Measurements from ENCODE around the gene SFSWAP. TPM values are rescaled to one million over a fixed set of nuclear protein-coding genes. Genes with fewer than 3 reads are reported as not detected.

Gene SFSWAP
- total RNA-seq, 1 experiment from 2014 or later: 50.4 TPM

DNA sequence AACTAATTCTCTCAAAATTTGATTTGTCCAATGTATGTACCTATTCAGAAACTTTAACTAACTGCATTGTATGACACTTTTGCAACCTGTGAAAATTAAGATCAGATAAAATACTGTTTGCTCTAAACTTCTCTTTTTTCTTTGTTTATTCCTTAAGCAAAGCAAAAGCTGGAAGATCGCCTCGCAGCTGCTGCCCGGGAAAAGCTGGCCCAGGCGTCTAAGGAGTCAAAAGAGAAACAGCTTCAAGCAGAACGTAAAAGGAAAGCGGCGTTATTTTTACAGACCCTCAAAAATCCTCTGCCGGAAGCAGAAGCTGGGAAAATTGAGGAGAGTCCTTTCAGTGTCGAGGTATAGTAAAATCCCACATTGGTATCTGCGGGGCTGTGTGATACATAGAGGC lies 55.1 kb downstream of the SFSWAP start:
- ChIA-PET POLR2A (no interaction called here), RAD21 (ENCODE audit: low non-redundant PET in 1 of 2, low total read pairs in 2 of 2, uncharacterized antibody in 2 of 2, unreplicated experiment in 2 of 2) (no interaction called here)
- no peaks in the 10 kb centered on the region for H4K20me1 ChIP-seq (ENCODE audit: insufficient read depth)

DNA sequence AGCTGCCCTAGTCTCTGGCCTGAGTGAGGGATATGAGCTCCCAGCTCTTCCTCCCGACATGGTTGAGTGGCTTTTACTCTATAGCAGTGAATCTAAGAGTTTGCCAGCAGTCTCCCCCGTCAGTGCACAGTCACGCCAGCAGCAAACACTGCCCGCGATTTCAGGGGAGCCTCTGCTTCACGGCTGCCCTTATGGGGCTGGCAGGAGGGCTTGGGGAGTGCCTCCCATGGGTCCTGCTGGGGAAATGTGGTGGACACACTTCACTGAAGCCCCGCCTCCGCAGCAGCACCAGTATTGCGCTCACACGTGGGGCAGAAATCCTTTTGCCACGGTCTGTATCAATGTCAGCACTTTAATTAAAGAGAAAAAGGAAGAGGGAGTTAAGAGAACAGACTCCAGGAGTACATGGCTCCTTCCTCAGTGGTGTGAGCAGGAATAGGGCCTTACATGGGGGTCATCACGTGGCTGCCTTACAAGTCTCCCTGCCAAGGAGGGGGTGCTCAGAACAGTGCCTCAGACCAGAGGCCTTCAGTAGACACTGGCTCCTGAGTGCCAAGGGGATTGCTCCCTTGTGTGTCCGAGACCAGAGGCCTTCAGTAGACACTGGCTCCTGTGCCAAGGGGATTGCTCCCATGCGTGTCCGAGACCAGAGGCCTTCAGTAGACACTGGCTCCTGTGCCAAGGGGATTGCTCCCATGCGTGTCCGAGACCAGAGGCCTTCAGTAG lies 55.7 kb downstream of the SFSWAP start:
- Histone ChIP-seq H3K4me1 (ENCODE audit: control insufficient read depth in 1 of 2, insufficient read depth in 2 of 2, low read length in 2 of 2) (no peaks in the 10 kb centered on the region), H3K4me3 (replicated peaks in 1 of 2; ENCODE audit: low read depth in 1 of 2, low read length in 2 of 2) (no peak overlapping the region), H4K20me1 (ENCODE audit: insufficient read depth) (no peaks in the 10 kb centered on the region), H3K36me3 (ENCODE audit: control insufficient read depth in 1 of 2, insufficient read depth in 2 of 2, low read length in 2 of 2) (peaks cover 34 to 51% of the 10 kb centered on the region in 2 experiments; a peak in 3 of 4 replicates), H3K9ac (ENCODE audit: low read length) (no peak overlapping the region), H2AFZ (ENCODE audit: low read depth, low read length, poor library complexity, severe bottlenecking) (no peak overlapping the region), H3K27ac (ENCODE audit: low read depth, low read length) (no peak overlapping the region), H3K4me2 (ENCODE audit: low read length) (no peak overlapping the region), H3K79me2 (ENCODE audit: insufficient read depth, low read length) (peaks cover 7% of the 10 kb centered on the region; the same call in 1 of the 2 replicates), H3K9me3 (ENCODE audit: control insufficient read depth in 1 of 2, insufficient read depth in 1 of 2, low read depth in 1 of 2, low read length in 2 of 2) (no peaks in the 10 kb centered on the region), H3K9me2 (ENCODE audit: insufficient read depth) (no peaks in the 10 kb centered on the region), H3K27me3 (ENCODE audit: insufficient read depth, low read length) (no peaks in the 10 kb centered on the region)
- CTCF ChIA-PET: no interaction called here
- ATAC-seq (peak; percentile 27; the same call in 1 of the 2 replicates), DNase-seq (ENCODE audit: low read depth, low spot score) (no peak)
- BruUV-seq (replicated peaks): no TSS peak
- intact Hi-C loops (cut with micrococcal nuclease): no loop called here
- POLR2A ChIA-PET: no interaction called here
- RAD21 ChIA-PET (ENCODE audit: low non-redundant PET in 1 of 2, low total read pairs in 2 of 2, uncharacterized antibody in 2 of 2, unreplicated experiment in 2 of 2): no interaction called here
- TF ChIP-seq FOSL1 (IDR thresholded peaks at IDR 0.05; ENCODE audit: low read depth) (no peak), EGR1 (IDR thresholded peaks at IDR 0.05; ENCODE audit: low read depth) (no peak), POLR2AphosphoS5 (IDR thresholded peaks at IDR 0.05; ENCODE audit: low read depth, low read length) (no peak), POLR2A (IDR thresholded peaks at IDR 0.05; ENCODE audit: borderline replicate concordance, extremely low read depth, insufficient read depth, insufficient read length) (no peak), RAD21 (IDR thresholded peaks at IDR 0.05; ENCODE audit: low read depth) (no peak), JUND (IDR thresholded peaks at IDR 0.05) (no peak), CBX3 (IDR thresholded peaks at IDR 0.05; ENCODE audit: low read depth) (no peak)
- TF ChIP-seq, protein P1, sequence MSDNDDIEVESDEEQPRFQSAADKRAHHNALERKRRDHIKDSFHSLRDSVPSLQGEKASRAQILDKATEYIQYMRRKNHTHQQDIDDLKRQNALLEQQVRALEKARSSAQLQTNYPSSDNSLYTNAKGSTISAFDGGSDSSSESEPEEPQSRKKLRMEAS (IDR thresholded peaks at IDR 0.05): no peak

More for the DNA sequence above, 55.1 kb downstream of the SFSWAP start:
- BruUV-seq (replicated peaks): no TSS peak
- Histone ChIP-seq H3K4me2 (ENCODE audit: low read length) (no peak overlapping the region), H3K9me2 (ENCODE audit: insufficient read depth) (no peaks in the 10 kb centered on the region), H3K9ac (ENCODE audit: low read length) (no peak overlapping the region), H3K79me2 (ENCODE audit: insufficient read depth, low read length) (peaks cover 9% of the 10 kb centered on the region; the same call in 1 of the 2 replicates), H3K4me1 (ENCODE audit: control insufficient read depth in 1 of 2, insufficient read depth in 2 of 2, low read length in 2 of 2) (no peaks in the 10 kb centered on the region), H3K27me3 (ENCODE audit: insufficient read depth, low read length) (no peaks in the 10 kb centered on the region), H3K9me3 (ENCODE audit: control insufficient read depth in 1 of 2, insufficient read depth in 1 of 2, low read depth in 1 of 2, low read length in 2 of 2) (no peaks in the 10 kb centered on the region), H3K36me3 (ENCODE audit: control insufficient read depth in 1 of 2, insufficient read depth in 2 of 2, low read length in 2 of 2) (peaks cover 31 to 49% of the 10 kb centered on the region in 2 experiments; a peak in 3 of 4 replicates), H3K4me3 (replicated peaks in 1 of 2; ENCODE audit: low read depth in 1 of 2, low read length in 2 of 2) (no peak overlapping the region), H3K27ac (ENCODE audit: low read depth, low read length) (no peak overlapping the region), H2AFZ (ENCODE audit: low read depth, low read length, poor library complexity, severe bottlenecking) (no peak overlapping the region)
- CTCF ChIA-PET: no interaction called here
- intact Hi-C loops (cut with micrococcal nuclease): no loop called here
- TF ChIP-seq RAD21 (IDR thresholded peaks at IDR 0.05; ENCODE audit: low read depth) (no peak), TCF7L2 (IDR thresholded peaks at IDR 0.05; ENCODE audit: borderline replicate concordance, extremely low read depth, insufficient read depth, insufficient read length) (no peak), POLR2AphosphoS5 (IDR thresholded peaks at IDR 0.05; ENCODE audit: low read depth, low read length) (no peak), SIN3A (IDR thresholded peaks at IDR 0.05; ENCODE audit: low read depth) (no peak), CBX3 (IDR thresholded peaks at IDR 0.05; ENCODE audit: low read depth) (no peak), ELF1 (IDR thresholded peaks at IDR 0.05; ENCODE audit: borderline replicate concordance, low read depth) (no peak), FOSL1 (IDR thresholded peaks at IDR 0.05; ENCODE audit: low read depth) (no peak), CEBPB (IDR thresholded peaks at IDR 0.05; ENCODE audit: low read depth) (no peak)
- TF ChIP-seq, protein P2, sequence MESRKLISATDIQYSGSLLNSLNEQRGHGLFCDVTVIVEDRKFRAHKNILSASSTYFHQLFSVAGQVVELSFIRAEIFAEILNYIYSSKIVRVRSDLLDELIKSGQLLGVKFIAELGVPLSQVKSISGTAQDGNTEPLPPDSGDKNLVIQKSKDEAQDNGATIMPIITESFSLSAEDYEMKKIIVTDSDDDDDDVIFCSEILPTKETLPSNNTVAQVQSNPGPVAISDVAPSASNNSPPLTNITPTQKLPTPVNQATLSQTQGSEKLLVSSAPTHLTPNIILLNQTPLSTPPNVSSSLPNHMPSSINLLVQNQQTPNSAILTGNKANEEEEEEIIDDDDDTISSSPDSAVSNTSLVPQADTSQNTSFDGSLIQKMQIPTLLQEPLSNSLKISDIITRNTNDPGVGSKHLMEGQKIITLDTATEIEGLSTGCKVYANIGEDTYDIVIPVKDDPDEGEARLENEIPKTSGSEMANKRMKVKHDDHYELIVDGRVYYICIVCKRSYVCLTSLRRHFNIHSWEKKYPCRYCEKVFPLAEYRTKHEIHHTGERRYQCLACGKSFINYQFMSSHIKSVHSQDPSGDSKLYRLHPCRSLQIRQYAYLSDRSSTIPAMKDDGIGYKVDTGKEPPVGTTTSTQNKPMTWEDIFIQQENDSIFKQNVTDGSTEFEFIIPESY (IDR thresholded peaks at IDR 0.05; ENCODE audit: extremely low read depth, insufficient replicate concordance, low read length): no peak
- DNase-seq (ENCODE audit: low read depth, low spot score) (no peak), ATAC-seq (no peak)
